GM12892 (cell line): ENCODE measurements around the gene MTCL1.

Experiments
- DNase-seq: peaks from one replicate; pipeline ENCODE4 v3.0.0; 2011; ENCODE audit not compliant: insufficient read length
- FAIRE-seq: peaks from 2 replicates; lab custom pipeline; 2011; peaks lifted over from hg19 to GRCh38; lab: Jason Lieb, UNC
- POLR2A ChIP-seq: IDR thresholded peaks from 2 replicates; pipeline ENCODE4 v1.6.1; 2011; ENCODE audit warnings: low read depth, low read length, control low read depth
- POLR2AphosphoS5 ChIP-seq: IDR thresholded peaks from 2 replicates; pipeline ENCODE4 v1.6.1; 2011; ENCODE audit warnings: low read depth, low read length, control low read depth
- TAF1 ChIP-seq: IDR thresholded peaks from 2 replicates; pipeline ENCODE4 v1.6.1; 2011; ENCODE audit warnings: low read depth, mild to moderate bottlenecking, control low read depth, low read length, borderline replicate concordance

Gene MTCL1

DNA sequence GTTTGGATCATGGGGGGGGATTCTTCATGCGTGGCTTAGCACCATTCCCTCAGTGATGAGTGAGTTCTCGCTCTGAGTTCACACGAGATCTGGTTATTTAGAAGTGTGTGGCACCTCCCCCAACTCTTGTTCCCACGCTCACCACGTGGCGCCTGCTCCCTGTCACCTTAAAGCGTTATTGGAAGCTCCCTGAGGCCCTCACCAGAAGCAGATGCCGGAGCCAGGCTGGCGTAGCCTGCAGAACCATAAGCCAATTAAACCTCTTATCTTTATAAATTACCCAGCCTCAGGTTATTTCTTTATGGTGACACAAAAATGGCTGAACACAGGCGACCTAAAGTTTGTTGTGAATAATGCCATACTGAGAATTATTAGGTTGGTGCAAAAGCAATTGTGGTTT lies 10.5 kb upstream of the MTCL1 start:
- DNase-seq (no peak), FAIRE-seq (no peak)
- TF ChIP-seq POLR2A, result no peak
- no peak for TF ChIP-seq POLR2AphosphoS5
- no peak for TF ChIP-seq TAF1

DNA sequence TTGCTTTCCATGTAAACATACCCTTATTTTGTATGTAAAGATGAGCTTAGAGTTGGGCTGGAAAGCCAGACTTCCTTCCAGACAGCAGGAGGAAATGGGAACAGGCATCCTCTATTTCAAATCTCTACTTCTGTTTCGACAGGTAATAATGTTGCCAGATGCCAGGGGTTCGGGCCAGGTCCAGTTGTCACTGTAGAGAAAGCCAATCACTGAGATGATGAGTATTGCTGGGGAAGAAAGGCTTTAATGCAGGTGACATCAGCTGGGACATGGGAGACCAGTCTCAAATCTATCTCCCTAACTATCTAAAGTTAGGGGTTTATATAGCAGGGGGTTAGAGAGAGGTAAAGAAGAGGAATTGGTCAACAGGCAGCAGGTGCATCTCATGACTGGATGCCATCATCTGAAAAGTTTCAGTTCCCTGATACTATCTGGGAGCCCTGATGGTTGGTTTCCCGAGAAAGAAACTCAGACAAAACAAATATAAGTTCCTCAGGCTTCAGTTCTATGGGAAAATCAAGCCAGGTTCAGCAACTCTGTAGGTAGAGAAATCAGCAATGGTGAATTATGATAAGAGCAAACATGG lies 9.3 kb upstream of the MTCL1 start:
- FAIRE-seq, result no peak
- DNase-seq, result no peak
- TF ChIP-seq POLR2A (no peak), POLR2AphosphoS5 (no peak), TAF1 (no peak)

DNA sequence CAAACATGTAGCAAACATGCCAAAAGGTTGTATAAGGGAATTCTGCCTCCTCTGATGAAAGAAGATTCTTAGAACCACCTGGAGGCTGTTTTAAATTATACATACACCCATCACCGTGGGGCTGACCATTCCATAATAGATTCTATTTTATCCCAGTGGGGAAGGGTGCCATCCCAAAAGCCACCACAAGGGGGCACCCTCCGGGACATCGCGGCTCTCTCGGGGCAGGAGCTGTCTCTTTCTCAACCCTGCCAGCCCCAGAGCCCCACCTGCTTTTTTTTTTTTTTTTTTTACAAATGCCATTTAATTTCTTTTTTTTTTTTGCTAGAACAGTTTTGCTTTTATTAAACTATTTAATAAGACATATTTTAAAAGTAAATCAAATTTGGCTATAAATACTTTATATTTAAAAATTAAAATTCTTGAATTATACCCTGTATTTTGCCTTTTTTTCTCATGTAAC lies 8.6 kb upstream of the MTCL1 start:
- DNase-seq (peak; percentile 68), FAIRE-seq (no peak)
- TF ChIP-seq POLR2AphosphoS5 (no peak), POLR2A (no peak), TAF1 (no peak)

DNA sequence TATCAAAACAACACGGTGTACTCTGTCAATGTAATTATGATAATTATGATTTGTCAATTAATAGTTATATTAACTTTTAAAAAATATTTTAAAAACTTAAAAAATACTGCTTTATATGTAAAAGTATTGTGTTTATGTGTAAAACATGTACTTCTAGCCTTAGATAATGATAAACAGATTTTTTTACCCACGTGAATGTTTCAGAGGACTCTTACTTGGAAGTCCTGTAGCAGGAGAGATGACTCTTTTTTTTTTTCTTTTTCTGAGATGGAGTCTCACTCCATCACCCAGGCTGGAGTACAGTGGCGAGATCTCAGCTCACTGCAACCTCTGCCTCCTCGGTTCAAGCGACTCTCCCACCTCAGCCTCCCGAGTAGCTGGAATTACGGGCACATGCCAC lies 6.2 kb upstream of the MTCL1 start:
- no peak for FAIRE-seq
- DNase-seq, result no peak
- TF ChIP-seq TAF1, result no peak
- no peak for TF ChIP-seq POLR2AphosphoS5

DNA sequence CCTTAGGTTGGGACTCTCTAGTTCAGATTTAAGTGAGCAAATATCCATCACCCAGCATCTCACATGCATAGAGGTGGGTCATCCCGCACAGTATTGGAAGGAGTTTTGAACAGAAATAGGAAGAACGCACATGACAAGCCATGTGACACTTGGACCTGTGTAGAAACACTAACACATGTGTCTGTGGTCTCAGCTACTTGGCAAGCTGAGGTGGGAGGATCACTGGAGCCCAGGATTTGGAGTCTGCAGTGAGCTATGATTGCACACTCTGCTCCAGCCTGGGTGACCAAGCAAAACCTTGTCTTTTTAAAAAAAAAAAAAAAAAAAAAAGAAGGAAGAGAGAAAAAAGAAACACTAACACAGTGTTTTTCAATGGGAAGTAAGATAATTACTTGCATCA lies 5.4 kb upstream of the MTCL1 start:
- DNase-seq (no peak), FAIRE-seq (no peak)
- TF ChIP-seq POLR2A, result no peak
- no peak for TF ChIP-seq TAF1

DNA sequence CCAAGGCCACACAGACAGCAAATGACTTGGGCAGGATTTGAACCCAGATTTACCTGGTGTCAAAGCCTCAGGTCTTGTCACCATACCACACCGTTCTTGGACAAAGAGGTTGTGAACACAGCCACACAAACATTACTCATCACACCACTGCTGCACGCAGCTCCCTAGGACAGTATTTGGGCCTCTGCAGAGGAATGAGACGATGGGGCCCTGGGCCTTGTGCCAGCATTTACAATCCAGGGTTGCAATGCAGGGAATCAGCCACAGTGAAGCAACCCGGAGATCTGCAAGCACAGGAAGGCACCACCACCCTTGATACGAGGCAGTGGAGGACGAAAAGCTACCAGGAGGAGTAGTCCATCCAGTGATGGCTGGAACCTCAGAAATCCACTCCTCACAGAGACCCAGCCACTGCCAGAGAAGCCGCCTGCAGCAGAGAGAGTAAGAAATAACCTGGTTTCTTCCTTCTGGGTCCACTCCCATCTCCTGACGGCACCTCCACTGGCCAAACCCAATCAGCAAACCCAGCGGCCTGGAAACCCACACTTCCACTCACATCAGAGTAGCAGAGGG lies 3.7 kb upstream of the MTCL1 start:
- no peak for TF ChIP-seq TAF1
- TF ChIP-seq POLR2AphosphoS5, result no peak
- FAIRE-seq, result no peak
- DNase-seq, result no peak

DNA sequence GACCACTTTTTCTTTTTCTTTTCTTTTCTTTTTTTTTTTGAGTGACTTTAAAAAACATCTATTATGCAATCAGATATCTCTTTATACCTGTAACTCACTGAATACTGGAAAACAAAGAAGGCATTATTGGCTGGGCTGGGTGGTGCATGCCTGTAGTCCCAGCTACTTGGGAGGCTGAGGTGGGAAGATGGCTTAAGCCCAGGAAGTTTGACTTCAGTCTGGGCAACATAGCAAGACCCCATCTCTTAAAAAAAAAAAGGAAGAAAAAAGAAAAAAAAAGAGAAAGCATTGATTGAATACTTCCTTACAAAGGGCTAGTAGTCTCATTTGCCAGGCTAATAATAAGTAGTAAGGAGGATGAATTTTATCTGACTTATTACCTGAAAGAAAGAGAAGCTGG lies 2.7 kb upstream of the MTCL1 start:
- no peak for TF ChIP-seq TAF1
- no peak for TF ChIP-seq POLR2A
- no peak for TF ChIP-seq POLR2AphosphoS5
- FAIRE-seq, result no peak

DNA sequence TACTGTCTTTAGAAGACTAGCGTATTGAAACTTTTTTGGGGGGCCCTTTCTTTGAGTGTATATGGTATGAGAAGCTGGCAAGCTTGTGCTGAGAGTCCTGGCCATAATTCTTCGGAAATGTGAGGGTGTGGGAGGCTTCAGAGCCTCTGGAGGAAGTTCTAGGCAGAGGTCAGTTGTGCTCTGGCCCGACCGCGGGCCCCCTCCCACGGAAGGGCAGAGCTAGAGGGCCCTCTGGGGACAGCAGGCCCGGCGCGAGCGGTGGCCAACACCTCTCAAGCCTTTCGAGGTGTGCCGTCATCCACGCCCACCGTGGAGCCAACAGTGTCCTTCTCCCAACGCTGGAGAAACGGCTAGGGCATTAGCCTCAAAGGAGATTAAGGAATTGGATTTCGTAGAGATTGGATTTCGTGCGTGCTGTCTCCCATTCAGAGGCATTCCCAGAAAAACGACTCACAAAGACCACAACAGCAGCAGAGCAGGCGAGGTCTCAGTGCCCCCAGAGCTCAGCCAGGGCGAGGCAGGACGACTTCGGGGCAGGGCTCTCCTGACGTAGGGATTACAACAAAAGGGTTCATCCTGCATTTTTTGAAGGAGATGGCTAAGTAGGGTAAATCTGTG lies 2.2 kb upstream of the MTCL1 start:
- TF ChIP-seq POLR2AphosphoS5 (no peak), TAF1 (no peak), POLR2A (no peak)
- FAIRE-seq (no peak), DNase-seq (no peak)

More for the DNA sequence above, 2.7 kb upstream of the MTCL1 start:
- no peak for DNase-seq

DNA sequence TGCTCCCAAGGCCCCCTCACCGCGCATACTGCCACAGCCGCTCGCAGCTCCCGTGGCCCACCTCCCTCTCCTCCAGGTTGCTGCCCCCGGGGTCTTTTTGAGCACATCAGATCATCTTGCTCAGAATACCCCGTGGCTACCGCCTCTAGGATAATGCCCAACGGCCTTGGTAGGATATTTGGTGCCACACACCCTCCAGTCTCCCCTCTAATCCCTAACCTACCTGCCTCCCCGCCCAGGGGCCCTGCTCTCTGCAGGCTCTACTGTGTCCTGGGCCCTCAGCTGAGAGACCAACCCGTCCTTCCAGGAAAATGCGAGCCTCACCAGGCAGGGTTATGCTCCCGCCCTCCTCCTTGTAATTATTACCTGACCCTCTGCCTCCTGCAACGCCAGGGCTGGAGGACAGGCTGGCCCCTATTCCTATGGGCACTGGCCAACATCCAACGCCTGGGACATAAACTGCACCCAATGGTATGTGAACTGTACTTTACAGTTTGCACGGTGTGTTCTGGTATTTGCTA lies 1.5 kb upstream of the MTCL1 start:
- DNase-seq (no peak), FAIRE-seq (no peak)
- TF ChIP-seq POLR2A, result no peak
- TF ChIP-seq POLR2AphosphoS5, result no peak
- TF ChIP-seq TAF1, result no peak

DNA sequence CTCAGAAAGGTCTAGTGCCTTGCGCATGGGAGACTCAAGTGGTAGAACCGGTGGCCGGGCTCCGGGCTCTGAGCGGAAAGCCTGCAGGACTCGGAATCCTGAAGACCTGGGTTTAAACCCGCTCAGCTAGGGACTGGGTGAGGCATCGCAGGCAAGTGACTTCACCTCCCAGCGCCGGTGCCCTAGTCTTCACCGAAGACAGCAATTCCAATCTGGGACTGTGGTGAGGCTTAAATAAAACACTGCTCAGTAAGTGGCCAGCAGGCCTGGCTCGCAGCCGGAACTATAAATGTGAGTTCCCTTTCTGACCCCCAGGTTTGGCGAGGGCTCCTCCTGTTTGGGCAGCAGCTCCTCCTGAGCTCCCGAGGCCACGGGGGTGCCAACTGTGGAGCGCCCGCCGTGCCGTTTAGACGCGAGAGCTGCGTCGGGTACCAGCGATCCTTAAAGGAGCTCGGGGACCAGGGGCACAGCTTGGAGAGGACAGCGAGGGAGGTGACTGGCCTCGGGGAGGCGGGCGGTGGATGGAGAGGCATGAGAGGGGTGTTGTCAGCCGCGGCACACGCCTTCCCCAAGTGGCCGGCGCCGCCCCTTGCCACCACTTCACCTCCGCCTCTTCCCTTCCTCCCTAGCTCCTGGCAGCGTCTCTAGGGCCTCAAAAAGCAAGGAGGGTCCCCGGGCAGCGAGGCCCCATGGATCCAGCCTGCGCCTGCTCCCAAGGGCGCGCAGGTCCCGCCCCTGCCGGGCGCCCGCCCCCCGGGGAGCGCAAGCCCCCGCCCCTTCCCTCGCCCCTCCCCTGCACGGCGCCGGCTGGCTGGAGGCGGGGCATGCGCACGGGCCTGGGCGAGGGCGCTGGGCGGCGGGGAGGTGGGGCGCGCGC lies 757 bp upstream of the MTCL1 start:
- peak; percentile 79 for FAIRE-seq
- peak; percentile 94 for DNase-seq
- TF ChIP-seq POLR2A (no peak), POLR2AphosphoS5 (no peak), TAF1 (no peak)
